Prostate gland (tissue), 2 donors: ENCODE measurements around the gene MATK.

Experiments
- CTCF ChIP-seq, 4 experiments: fragments of 200-600 bp in 2 of 4; fragments of 450-650 bp in 2 of 4; sonication (generic) in 2 of 4; IDR thresholded peaks; 1 replicate in 3 of 4; 2 replicates in 1 of 4; pipeline ENCODE4 v1.5.1; 2016 to 2019; ENCODE audit warnings: antibody characterized with exemption in 4 of 4, mild to moderate bottlenecking in 2 of 4, moderate library complexity in 2 of 4
- POLR2A ChIP-seq: fragments of 450-650 bp; IDR thresholded peaks from one replicate; pipeline ENCODE4 v1.6.1; 2016; ENCODE audit warnings: antibody characterized with exemption, mild to moderate bottlenecking

- no peak for TF ChIP-seq POLR2A
- TF ChIP-seq CTCF (IDR thresholded peaks at IDR 0.05): no peak
Observed at GRCh38 chr19:3773814-3774515, 12.2 kb downstream of the MATK start.
